Mesothelial cell of epicardium (in vitro differentiated cells): ENCODE data around the gene TGFB3. TPM values are rescaled to one million over a fixed set of nuclear protein-coding genes. Genes with fewer than 3 reads are reported as not detected.

ENCODE experiments used
- DNase-seq, 2 experiments: peaks; one replicate each; pipeline ENCODE4 v3.0.0; 2021; ENCODE audit warnings: low spot score in 2 of 2; ENCODE audit not compliant: unreplicated experiment in 2 of 2
- H3K27ac Mint-ChIP-seq: 2 replicates; pipeline ENCODE4 v1.8.0; 2021; ENCODE audit warnings: mixed read lengths
- H3K27me3 Mint-ChIP-seq: 2 replicates; pipeline ENCODE4 v1.8.0; 2021; ENCODE audit warnings: low read depth, mixed read lengths
- H3K36me3 Mint-ChIP-seq: 2 replicates; pipeline ENCODE4 v1.8.0; 2021; ENCODE audit warnings: mixed read lengths
- H3K4me1 Mint-ChIP-seq: 2 replicates; pipeline ENCODE4 v1.8.0; 2021; ENCODE audit warnings: mixed read lengths
- H3K4me3 Mint-ChIP-seq: 2 replicates; pipeline ENCODE4 v1.8.0; 2021; ENCODE audit warnings: mild to moderate bottlenecking, moderate library complexity, mixed read lengths
- H3K9me3 Mint-ChIP-seq: 2 replicates; pipeline ENCODE4 v1.8.0; 2021; ENCODE audit warnings: mixed read lengths
- total RNA-seq: library from RNA; stranded (reverse); gene quantifications from 3 replicates; pipeline ENCODE4 v1.2.1, GENCODE V29; 2021
- TF ChIP-seq, protein P1 (sequence below): fragments of 200-600 bp; sonication (generic); IDR thresholded peaks from one replicate; pipeline ENCODE4 v1.5.0; 2021; ENCODE audit warnings: antibody characterized with exemption; ENCODE audit not compliant: unreplicated experiment

Gene TGFB3
- total RNA-seq, 1 donor from 2014 or later, result 62.0 TPM

GRCh38 chr14:75995372-75996041 is 13.7 kb upstream of the TGFB3 start:
- DNase-seq, result no peak
- Mint-ChIP-seq H3K4me1 (no peaks in the 10 kb centered on the region), H3K4me3 (no peak overlapping the region), H3K36me3 (peaks cover 43% of the 10 kb centered on the region), H3K27me3 (no peaks in the 10 kb centered on the region), H3K9me3 (no peaks in the 10 kb centered on the region), H3K27ac (peak overlapping the region; percentile 87)
- TF ChIP-seq, protein P1, sequence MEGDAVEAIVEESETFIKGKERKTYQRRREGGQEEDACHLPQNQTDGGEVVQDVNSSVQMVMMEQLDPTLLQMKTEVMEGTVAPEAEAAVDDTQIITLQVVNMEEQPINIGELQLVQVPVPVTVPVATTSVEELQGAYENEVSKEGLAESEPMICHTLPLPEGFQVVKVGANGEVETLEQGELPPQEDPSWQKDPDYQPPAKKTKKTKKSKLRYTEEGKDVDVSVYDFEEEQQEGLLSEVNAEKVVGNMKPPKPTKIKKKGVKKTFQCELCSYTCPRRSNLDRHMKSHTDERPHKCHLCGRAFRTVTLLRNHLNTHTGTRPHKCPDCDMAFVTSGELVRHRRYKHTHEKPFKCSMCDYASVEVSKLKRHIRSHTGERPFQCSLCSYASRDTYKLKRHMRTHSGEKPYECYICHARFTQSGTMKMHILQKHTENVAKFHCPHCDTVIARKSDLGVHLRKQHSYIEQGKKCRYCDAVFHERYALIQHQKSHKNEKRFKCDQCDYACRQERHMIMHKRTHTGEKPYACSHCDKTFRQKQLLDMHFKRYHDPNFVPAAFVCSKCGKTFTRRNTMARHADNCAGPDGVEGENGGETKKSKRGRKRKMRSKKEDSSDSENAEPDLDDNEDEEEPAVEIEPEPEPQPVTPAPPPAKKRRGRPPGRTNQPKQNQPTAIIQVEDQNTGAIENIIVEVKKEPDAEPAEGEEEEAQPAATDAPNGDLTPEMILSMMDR, result no peak

DNA sequence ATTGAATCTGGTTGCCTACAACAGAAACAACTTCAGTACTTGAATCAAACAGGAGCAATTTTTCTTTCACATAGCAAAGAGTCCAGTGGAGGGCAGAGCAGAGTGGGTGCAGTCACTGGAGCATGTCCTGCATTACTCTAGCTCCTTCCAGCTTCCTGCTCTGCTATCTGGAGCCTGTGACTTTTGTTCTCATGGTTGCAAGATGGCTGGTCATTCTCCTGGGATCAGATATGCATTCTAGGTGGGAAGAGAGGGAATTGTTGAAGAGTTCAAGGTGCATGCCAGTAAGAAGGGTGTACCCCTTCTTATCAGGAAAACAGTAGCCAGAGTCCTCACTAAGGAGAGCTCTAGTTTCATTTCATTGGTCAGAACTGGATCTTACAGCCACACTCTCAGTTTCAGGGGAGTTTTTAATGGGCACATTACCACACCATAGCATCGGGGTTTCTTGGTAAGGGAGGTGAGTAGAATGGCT is 11.8 kb upstream of the TGFB3 start:
- Mint-ChIP-seq H3K4me1 (no peaks in the 10 kb centered on the region), H3K4me3 (no peak overlapping the region), H3K36me3 (peaks cover 45% of the 10 kb centered on the region), H3K27me3 (no peaks in the 10 kb centered on the region), H3K27ac (no peak overlapping the region), H3K9me3 (no peaks in the 10 kb centered on the region)
- TF ChIP-seq, protein P1, result no peak
- no peak for DNase-seq

DNA sequence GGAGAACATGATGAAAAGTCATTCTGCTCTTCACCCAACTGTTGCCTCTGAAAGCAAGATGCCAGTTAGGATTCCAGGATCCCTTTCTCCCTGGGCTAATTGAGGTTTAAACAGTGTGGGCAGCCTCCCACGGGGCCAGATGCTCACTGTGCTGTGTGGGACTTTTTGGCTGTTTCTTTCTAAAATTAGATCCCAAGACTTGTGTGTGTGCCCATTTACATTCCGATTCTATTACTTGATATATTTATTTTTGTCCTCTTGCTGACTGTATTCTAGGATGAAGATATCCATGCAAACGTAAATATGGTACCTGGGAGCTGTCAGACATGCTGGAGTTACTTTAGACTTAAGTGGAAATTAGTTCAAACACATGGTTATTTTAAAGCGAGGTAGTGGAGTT is 10.0 kb upstream of the TGFB3 start:
- H3K4me1 Mint-ChIP-seq, result peaks cover 6% of the 10 kb centered on the region
- H3K27ac Mint-ChIP-seq, result no peak overlapping the region
- no peak overlapping the region for H3K4me3 Mint-ChIP-seq
- TF ChIP-seq, protein P1, result no peak
- DNase-seq, result no peak
- H3K36me3 Mint-ChIP-seq, result peaks cover 35% of the 10 kb centered on the region
- H3K27me3 Mint-ChIP-seq, result no peaks in the 10 kb centered on the region
- no peaks in the 10 kb centered on the region for H3K9me3 Mint-ChIP-seq

DNA sequence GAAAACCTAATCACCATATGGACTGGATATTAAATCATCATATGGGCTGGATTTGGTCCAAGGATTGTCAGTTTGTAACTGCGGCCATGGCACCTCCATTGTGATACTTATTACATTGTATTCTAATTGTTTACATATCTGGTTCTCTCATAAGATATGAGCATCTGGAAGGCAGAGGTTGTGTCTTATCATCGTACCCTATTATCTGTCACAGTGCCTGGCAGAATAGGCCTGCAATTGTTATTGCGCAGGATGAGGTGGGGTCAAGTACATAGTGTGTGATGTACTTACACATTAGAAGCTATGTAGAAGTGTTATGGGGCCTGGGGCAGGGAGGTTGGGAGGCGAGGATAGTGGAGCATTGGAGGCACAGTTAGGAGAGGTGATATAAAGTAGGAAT is 8.5 kb upstream of the TGFB3 start:
- Mint-ChIP-seq H3K36me3 (peaks cover 34% of the 10 kb centered on the region), H3K27ac (no peak overlapping the region), H3K9me3 (no peaks in the 10 kb centered on the region), H3K4me3 (no peak overlapping the region), H3K4me1 (peaks cover 16% of the 10 kb centered on the region), H3K27me3 (no peaks in the 10 kb centered on the region)
- DNase-seq, result no peak
- TF ChIP-seq, protein P1, result no peak

DNA sequence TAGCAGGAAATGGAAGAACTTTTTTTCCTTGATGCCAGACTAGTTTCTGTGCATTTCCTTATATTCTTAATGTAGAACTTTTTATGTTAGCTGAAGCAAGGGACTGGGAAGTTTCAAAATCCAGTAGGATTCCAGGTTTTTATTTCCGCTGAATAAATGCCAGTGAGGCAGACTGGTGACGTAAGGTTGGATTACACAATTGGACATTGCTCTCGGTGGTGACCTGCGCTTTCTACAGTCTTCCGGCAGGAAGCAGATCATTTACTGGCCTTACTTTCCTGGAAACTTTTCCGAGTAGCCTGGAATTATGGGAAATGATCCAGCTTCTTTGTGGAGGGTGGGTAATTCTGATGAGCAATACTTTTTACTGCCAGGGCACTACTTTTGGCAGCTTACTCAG is 7.3 kb upstream of the TGFB3 start:
- H3K36me3 Mint-ChIP-seq, result peaks cover 30% of the 10 kb centered on the region
- H3K4me3 Mint-ChIP-seq, result no peak overlapping the region
- H3K4me1 Mint-ChIP-seq, result peaks cover 18% of the 10 kb centered on the region
- no peak overlapping the region for H3K27ac Mint-ChIP-seq
- H3K27me3 Mint-ChIP-seq, result no peaks in the 10 kb centered on the region
- TF ChIP-seq, protein P1, result no peak
- H3K9me3 Mint-ChIP-seq, result no peaks in the 10 kb centered on the region
- no peak for DNase-seq
